HepG2 (cell line): ENCODE measurements around the gene FGF19. TPM values are rescaled to one million over a fixed set of nuclear protein-coding genes. Genes with fewer than 3 reads are reported as not detected.

Experiments used
- ELF3 ChIP-seq: IDR thresholded peaks from 2 replicates; pipeline ENCODE4 v1.6.1; 2016; ENCODE audit warnings: missing genetic modification reagents, missing compliant biosample characterization
- GMEB2 ChIP-seq: IDR thresholded peaks from 2 replicates; pipeline ENCODE4 v1.6.1; 2016; ENCODE audit warnings: missing biosample characterization, missing genetic modification reagents, low read depth
- HES4 ChIP-seq: sonication (generic); formaldehyde crosslinking; IDR thresholded peaks from 2 replicates; pipeline ENCODE4 v1.9.0; 2021; ENCODE audit warnings: mild to moderate bottlenecking, missing genetic modification reagents, borderline replicate concordance
- KLF16 ChIP-seq, 2 experiments: sonication (generic) in 1 of 2; formaldehyde crosslinking in 1 of 2; IDR thresholded peaks; 2 replicates each; pipeline versions ENCODE4 v1.6.1 to v1.8.0; 2016 to 2023; ENCODE audit warnings: missing genetic modification reagents in 2 of 2, missing compliant biosample characterization in 1 of 2
- NFIB ChIP-seq: sonication (generic); formaldehyde crosslinking; IDR thresholded peaks from 2 replicates; pipeline ENCODE4 v1.9.0; 2021; ENCODE audit warnings: missing genetic modification reagents, mild to moderate bottlenecking, borderline replicate concordance
- SALL1 ChIP-seq: sonication (generic); formaldehyde crosslinking; IDR thresholded peaks from 2 replicates; pipeline ENCODE4 v1.8.0; 2022; ENCODE audit warnings: mild to moderate bottlenecking, missing genetic modification reagents
- SNRNP70 ChIP-seq: fragments of 200-400 bp; formaldehyde crosslinking; IDR thresholded peaks from 2 replicates; pipeline ENCODE4 v1.6.1; 2017; ENCODE audit warnings: mild to moderate bottlenecking, low read depth, low read length, moderate library complexity
- SSRP1 ChIP-seq: IDR thresholded peaks from 2 replicates; pipeline ENCODE4 v1.6.1; 2016; ENCODE audit warnings: control low read depth
- SYNCRIP ChIP-seq: fragments of 200-400 bp; formaldehyde crosslinking; IDR thresholded peaks from 2 replicates; pipeline ENCODE4 v1.6.1; 2018; ENCODE audit warnings: mild to moderate bottlenecking, low read depth, low read length; ENCODE audit not compliant: insufficient read depth
- TAF15 ChIP-seq: fragments of 200-400 bp; formaldehyde crosslinking; IDR thresholded peaks from one replicate; pipeline ENCODE4 v1.6.1; 2018; ENCODE audit warnings: mild to moderate bottlenecking, low read depth, low read length; ENCODE audit not compliant: poor library complexity, severe bottlenecking
- TRIM22 ChIP-seq: fragments of 450-650 bp; IDR thresholded peaks from 2 replicates; pipeline ENCODE4 v1.6.1; 2017
- ZBTB8A ChIP-seq: sonication (generic); formaldehyde crosslinking; IDR thresholded peaks from 2 replicates; pipeline ENCODE4 v1.4.0; 2020; ENCODE audit warnings: mild to moderate bottlenecking, low read depth, missing genetic modification reagents, borderline replicate concordance
- ZSCAN31 ChIP-seq: sonication (generic); formaldehyde crosslinking; IDR thresholded peaks from 2 replicates; pipeline ENCODE4 v1.5.0; 2020; ENCODE audit warnings: low read depth, mild to moderate bottlenecking, missing genetic modification reagents
- ZUFSP ChIP-seq: sonication (generic); formaldehyde crosslinking; IDR thresholded peaks from 2 replicates; pipeline ENCODE4 v1.9.0; 2021; ENCODE audit warnings: missing genetic modification reagents, mild to moderate bottlenecking, borderline replicate concordance
- polyA plus RNA-seq, 8 experiments: library from polyadenylated mRNA; depleted of rRNA in 3 of 8; stranded (reverse) in 7 of 8; unstranded in 1 of 8; fragments of >200 nt; fragmentation: Illumina TruSeq in 4 of 8; extraction: Trizol in 4 of 8; gene quantifications; 2 replicates each; pipeline versions ENCODE4 v1.2.1 to v1.2.3, GENCODE V29; 2011 to 2016; ENCODE audit warnings: low read depth in 4 of 8, missing spikeins in 1 of 8, mixed read lengths in 1 of 8; ENCODE audit not compliant: insufficient read depth in 1 of 8
- total RNA-seq, 5 experiments: library from RNA; depleted of rRNA; stranded (reverse); fragments of >200 nt; fragmentation: Illumina TruSeq; extraction: Trizol; gene quantifications; 2 replicates each; pipeline ENCODE4 v1.2.3, GENCODE V29; 2016; ENCODE audit warnings: low read depth in 1 of 5
- TF ChIP-seq, protein P1 (sequence below): sonication (generic); formaldehyde crosslinking; IDR thresholded peaks from 2 replicates; pipeline ENCODE4 v1.4.0; 2020; ENCODE audit warnings: missing genetic modification reagents, borderline replicate concordance
- TF ChIP-seq, protein P2 (sequence below): sonication (generic); formaldehyde crosslinking; IDR thresholded peaks from 2 replicates; pipeline ENCODE4 v1.9.0; 2021; ENCODE audit warnings: missing genetic modification reagents, borderline replicate concordance

FGF19 gene
- total and polyA plus RNA-seq, 2 of the 13 experiments (the other 11 are each of a cell fraction or from before 2014, with no cell fraction given), result 0.07 TPM; not detected in 1

DNA sequence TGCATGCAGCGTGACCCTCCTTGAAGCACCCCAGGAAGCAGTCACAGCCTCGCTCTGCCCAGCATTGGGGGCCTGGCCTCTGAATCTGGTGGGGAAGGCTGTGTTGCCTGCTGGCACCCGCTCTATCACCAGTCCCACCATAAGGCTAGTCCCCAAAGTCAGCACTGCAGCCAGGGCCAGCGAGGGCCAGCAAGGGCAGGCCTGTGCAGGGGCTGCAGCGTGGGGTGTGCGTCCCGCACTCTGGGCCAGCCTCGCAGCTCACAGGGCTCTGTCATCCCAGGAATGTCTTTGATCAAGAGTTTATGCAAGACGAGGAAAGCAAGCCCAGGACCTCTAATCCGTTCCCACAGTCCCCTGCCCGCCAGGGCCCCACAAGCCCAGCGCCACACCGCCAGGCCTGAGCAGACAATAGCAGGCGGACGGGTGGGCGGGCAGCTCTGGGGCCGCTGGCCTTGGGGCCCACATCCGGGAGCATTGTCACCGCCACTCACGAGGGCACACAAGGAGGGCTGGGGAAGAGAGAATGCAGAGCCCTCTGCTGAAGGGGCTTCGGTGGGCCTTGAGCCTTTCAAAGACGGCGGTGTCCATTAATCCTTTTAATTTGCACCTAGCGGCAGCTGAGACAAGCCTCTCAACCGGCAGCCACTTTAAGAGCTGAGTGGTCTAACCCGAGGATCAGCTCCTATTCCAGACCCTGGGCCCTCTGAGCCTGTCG, 45.8 kb downstream of the FGF19 start (continued):
- no peak for TF ChIP-seq ZUFSP (CRISPR knock-in tag)
- no peak for TF ChIP-seq TAF15
- TF ChIP-seq GMEB2, result no peak
- TF ChIP-seq SYNCRIP, result no peak
- peak; percentile 92 for TF ChIP-seq ELF3 (CRISPR knock-in tag)
- TF ChIP-seq SSRP1, result no peak
- peak; percentile 32; the same call in 1 of the 2 replicates for TF ChIP-seq ZBTB8A
- TF ChIP-seq, protein P1, sequence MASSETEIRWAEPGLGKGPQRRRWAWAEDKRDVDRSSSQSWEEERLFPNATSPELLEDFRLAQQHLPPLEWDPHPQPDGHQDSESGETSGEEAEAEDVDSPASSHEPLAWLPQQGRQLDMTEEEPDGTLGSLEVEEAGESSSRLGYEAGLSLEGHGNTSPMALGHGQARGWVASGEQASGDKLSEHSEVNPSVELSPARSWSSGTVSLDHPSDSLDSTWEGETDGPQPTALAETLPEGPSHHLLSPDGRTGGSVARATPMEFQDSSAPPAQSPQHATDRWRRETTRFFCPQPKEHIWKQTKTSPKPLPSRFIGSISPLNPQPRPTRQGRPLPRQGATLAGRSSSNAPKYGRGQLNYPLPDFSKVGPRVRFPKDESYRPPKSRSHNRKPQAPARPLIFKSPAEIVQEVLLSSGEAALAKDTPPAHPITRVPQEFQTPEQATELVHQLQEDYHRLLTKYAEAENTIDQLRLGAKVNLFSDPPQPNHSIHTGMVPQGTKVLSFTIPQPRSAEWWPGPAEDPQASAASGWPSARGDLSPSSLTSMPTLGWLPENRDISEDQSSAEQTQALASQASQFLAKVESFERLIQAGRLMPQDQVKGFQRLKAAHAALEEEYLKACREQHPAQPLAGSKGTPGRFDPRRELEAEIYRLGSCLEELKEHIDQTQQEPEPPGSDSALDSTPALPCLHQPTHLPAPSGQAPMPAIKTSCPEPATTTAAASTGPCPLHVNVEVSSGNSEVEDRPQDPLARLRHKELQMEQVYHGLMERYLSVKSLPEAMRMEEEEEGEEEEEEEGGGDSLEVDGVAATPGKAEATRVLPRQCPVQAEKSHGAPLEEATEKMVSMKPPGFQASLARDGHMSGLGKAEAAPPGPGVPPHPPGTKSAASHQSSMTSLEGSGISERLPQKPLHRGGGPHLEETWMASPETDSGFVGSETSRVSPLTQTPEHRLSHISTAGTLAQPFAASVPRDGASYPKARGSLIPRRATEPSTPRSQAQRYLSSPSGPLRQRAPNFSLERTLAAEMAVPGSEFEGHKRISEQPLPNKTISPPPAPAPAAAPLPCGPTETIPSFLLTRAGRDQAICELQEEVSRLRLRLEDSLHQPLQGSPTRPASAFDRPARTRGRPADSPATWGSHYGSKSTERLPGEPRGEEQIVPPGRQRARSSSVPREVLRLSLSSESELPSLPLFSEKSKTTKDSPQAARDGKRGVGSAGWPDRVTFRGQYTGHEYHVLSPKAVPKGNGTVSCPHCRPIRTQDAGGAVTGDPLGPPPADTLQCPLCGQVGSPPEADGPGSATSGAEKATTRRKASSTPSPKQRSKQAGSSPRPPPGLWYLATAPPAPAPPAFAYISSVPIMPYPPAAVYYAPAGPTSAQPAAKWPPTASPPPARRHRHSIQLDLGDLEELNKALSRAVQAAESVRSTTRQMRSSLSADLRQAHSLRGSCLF, result 0 out of 2 replicates have a peak, but pooled peaks have one; percentile 55
- TF ChIP-seq SALL1, result peak; percentile 96
- TF ChIP-seq, protein P2, sequence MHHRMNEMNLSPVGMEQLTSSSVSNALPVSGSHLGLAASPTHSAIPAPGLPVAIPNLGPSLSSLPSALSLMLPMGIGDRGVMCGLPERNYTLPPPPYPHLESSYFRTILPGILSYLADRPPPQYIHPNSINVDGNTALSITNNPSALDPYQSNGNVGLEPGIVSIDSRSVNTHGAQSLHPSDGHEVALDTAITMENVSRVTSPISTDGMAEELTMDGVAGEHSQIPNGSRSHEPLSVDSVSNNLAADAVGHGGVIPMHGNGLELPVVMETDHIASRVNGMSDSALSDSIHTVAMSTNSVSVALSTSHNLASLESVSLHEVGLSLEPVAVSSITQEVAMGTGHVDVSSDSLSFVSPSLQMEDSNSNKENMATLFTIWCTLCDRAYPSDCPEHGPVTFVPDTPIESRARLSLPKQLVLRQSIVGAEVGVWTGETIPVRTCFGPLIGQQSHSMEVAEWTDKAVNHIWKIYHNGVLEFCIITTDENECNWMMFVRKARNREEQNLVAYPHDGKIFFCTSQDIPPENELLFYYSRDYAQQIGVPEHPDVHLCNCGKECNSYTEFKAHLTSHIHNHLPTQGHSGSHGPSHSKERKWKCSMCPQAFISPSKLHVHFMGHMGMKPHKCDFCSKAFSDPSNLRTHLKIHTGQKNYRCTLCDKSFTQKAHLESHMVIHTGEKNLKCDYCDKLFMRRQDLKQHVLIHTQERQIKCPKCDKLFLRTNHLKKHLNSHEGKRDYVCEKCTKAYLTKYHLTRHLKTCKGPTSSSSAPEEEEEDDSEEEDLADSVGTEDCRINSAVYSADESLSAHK (CRISPR knock-in tag), result no peak
- TF ChIP-seq SNRNP70, result no peak
- TF ChIP-seq ZSCAN31 (CRISPR knock-in tag), result peak; percentile 76; the same call in 1 of the 2 replicates
- no peak for TF ChIP-seq TRIM22
- TF ChIP-seq HES4 (CRISPR knock-in tag), result peak; percentile 37; the same call in 1 of the 2 replicates
- no peak for TF ChIP-seq NFIB (CRISPR knock-in tag)
- TF ChIP-seq KLF16 (CRISPR knock-in tag; IDR thresholded peaks at IDR 0.05), result peak in 1 of 2 experiments; percentile 93; a peak in 2 of 4 replicates
